ENCODE data around the gene RBM10. TPM values are rescaled to one million over a fixed set of nuclear protein-coding genes. Genes with fewer than 3 reads are reported as not detected.

The RBM10 gene
- total RNA-seq, 1 experiment from 2014 or later, result 56.9 TPM

DNA sequence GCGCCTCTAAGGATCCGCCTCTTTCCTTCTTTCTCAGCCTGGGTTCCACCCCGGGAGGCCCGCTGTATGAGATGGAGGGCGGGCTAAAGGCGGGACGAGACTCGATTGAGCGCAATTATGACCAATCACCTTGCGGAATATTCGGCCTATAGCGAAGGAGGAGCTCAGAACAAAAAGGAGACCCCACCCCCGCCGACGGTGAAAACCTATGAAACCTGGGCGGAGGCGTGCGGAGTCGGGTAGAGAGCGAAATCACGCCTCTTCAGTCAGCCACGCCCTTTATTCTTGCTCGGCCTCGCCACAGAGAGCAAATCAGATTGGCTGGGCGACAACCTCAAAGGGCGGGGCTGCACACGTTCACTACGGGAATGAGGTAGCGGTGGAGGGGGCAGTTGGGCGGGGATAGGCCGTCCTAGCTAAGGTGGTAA lies 72.8 kb downstream of the RBM10 start:
- CTCF ChIA-PET, result interaction anchor here (0.8 to 1.3 kb wide), 2 partner anchors 73 to 167 kb away, joined by 4 to 7 read pairs; partner anchors contain the start of genes NDUFB11 and RBM10
- Histone ChIP-seq H3K27me3 (ENCODE audit: insufficient read depth, low read length) (no peaks in the 10 kb centered on the region), H3K9me2 (ENCODE audit: insufficient read depth) (no peaks in the 10 kb centered on the region), H3K79me2 (ENCODE audit: insufficient read depth, low read length) (peaks cover 41% of the 10 kb centered on the region), H3K9me3 (ENCODE audit: control insufficient read depth in 1 of 2, insufficient read depth in 1 of 2, low read depth in 1 of 2, low read length in 2 of 2) (no peaks in the 10 kb centered on the region), H3K4me2 (ENCODE audit: low read length) (peak overlapping the region; percentile 85), H2AFZ (ENCODE audit: low read depth, low read length, poor library complexity, severe bottlenecking) (no peak overlapping the region), H3K9ac (ENCODE audit: low read length) (peak overlapping the region; percentile 93), H3K4me3 (replicated peaks in 1 of 2; ENCODE audit: low read depth in 1 of 2, low read length in 2 of 2) (peak overlapping the region; percentile 73 to 82), H3K27ac (ENCODE audit: low read depth, low read length) (peak overlapping the region; percentile 95), H3K4me1 (ENCODE audit: control insufficient read depth in 1 of 2, insufficient read depth in 2 of 2, low read length in 2 of 2) (peaks cover 6 to 20% of the 10 kb centered on the region in 2 experiments; a peak in 3 of 4 replicates), H3K36me3 (ENCODE audit: control insufficient read depth in 1 of 2, insufficient read depth in 2 of 2, low read length in 2 of 2) (peaks cover 3 to 7% of the 10 kb centered on the region in 2 experiments; a peak in 2 of 4 replicates), H4K20me1 (ENCODE audit: insufficient read depth) (no peaks in the 10 kb centered on the region)
- intact Hi-C loops (cut with micrococcal nuclease), result loop anchor here (2.0 to 5.0 kb wide), 3 partner anchors 15 to 167 kb away; partner anchors contain the start of gene USP11
- TF ChIP-seq TCF7L2 (IDR thresholded peaks at IDR 0.05; ENCODE audit: borderline replicate concordance, extremely low read depth, insufficient read depth, insufficient read length) (peak; percentile 29), ZNF274 (IDR thresholded peaks at IDR 0.05; ENCODE audit: low read depth, low read length) (no peak)
- TF ChIP-seq, protein P1, sequence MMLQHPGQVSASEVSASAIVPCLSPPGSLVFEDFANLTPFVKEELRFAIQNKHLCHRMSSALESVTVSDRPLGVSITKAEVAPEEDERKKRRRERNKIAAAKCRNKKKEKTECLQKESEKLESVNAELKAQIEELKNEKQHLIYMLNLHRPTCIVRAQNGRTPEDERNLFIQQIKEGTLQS (IDR thresholded peaks at IDR 0.05), result no peak
- POLR2A ChIA-PET, result interaction anchor here (0.7 to 1.0 kb wide), 4 partner anchors 15 to 166 kb away, joined by 3 to 13 read pairs (median 4); partner anchors contain the start of gene USP11
- RAD21 ChIA-PET (ENCODE audit: low non-redundant PET in 1 of 2, low total read pairs in 2 of 2, uncharacterized antibody in 2 of 2, unreplicated experiment in 2 of 2), result interaction anchor here in 1 of 2 experiments (1.3 kb wide), 1 partner anchor 15 kb away, joined by 3 read pairs; the partner anchor contains the start of gene USP11
- ATAC-seq, result peak; percentile 86
- BruUV-seq (replicated peaks), result no TSS peak
- DNase-seq (ENCODE audit: low read depth, low spot score), result peak; percentile 95

DNA sequence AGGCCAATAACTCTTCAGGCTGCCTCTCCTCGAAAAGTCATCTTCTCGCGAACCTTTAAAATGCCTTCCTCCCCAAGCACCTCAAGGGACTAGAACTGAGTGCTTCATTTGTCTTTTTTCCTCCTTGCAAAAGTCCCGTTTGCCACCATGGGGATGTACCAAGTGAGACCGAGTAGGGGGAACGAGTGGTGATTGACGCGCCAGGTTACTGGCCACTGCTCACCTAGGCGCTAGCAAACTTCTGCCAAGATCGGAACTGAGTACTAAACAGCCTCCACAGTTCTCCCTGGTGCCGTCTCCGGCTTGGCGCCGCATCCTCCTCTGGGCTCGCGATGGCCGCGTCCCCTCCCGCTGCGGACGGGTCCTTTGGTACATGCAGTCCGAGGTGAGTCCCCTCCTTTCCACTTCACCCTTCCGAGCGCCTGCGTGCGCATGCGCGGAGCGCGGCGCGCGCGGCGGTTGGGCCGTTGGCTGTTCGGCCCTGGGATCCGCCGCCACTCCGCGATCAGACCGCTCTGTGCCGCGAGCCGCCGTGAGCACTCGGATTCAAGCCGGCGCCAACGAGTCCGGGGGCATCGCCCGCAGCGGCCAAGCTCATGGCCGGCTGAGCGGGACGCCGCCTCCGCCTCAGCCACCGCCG lies 73.4 kb downstream of the RBM10 start, which contains the start of gene CDK16:
CDK16 (plus strand) TSS at position 402 of the 640 bp plus-strand sequence. CDS start 4,877 bp downstream, outside the sequence.
- peak within 1 kb of the TSS; percentile 95 for H3K27ac ChIP-seq (ENCODE audit: low read depth, low read length)
- BruUV-seq (replicated peaks), result no TSS peak
- ChIA-PET POLR2A (interaction anchor here (0.7 to 1.0 kb wide), 4 partner anchors 15 to 166 kb away, joined by 3 to 13 read pairs (median 4); partner anchors contain the start of gene USP11), RAD21 (ENCODE audit: low non-redundant PET in 1 of 2, low total read pairs in 2 of 2, uncharacterized antibody in 2 of 2, unreplicated experiment in 2 of 2) (interaction anchor here in 1 of 2 experiments (1.3 kb wide), 1 partner anchor 15 kb away, joined by 3 read pairs; the partner anchor contains the start of gene USP11), CTCF (interaction anchor here (0.8 to 1.3 kb wide), 2 partner anchors 73 to 166 kb away, joined by 4 to 7 read pairs; partner anchors contain the start of genes NDUFB11 and RBM10)
- no peaks in the 10 kb centered on the region for H4K20me1 ChIP-seq (ENCODE audit: insufficient read depth)
- H3K27me3 ChIP-seq (ENCODE audit: insufficient read depth, low read length), result no peaks in the 10 kb centered on the region
- DNase-seq (ENCODE audit: low read depth, low spot score) (peak; percentile 45), ATAC-seq (peak; percentile 63)
- H3K9ac ChIP-seq (ENCODE audit: low read length), result peak within 1 kb of the TSS; percentile 93
- no peaks in the 10 kb centered on the region for H3K9me2 ChIP-seq (ENCODE audit: insufficient read depth)
- TF ChIP-seq ZBTB33 (IDR thresholded peaks at IDR 0.05; ENCODE audit: extremely low read depth, insufficient replicate concordance, low read length) (no peak), YY1 (IDR thresholded peaks at IDR 0.05; ENCODE audit: extremely low read depth, insufficient replicate concordance, low read depth, low read length) (no peak), POLR2A (IDR thresholded peaks at IDR 0.05; ENCODE audit: borderline replicate concordance, extremely low read depth, insufficient read depth, insufficient read length) (peak; percentile 68), CTCF (IDR thresholded peaks at IDR 0.05 in 2 of 3, conservative IDR thresholded peaks at IDR 0.05 in 1 of 3; ENCODE audit: borderline replicate concordance in 1 of 3, insufficient read depth in 1 of 3, low read depth in 2 of 3, low read length in 2 of 3) (no peak), EGR1 (IDR thresholded peaks at IDR 0.05; ENCODE audit: low read depth) (no peak), SRF (IDR thresholded peaks at IDR 0.05; ENCODE audit: low read depth) (no peak), POLR2AphosphoS5 (IDR thresholded peaks at IDR 0.05; ENCODE audit: low read depth, low read length) (peak; percentile 76), TCF7L2 (IDR thresholded peaks at IDR 0.05; ENCODE audit: borderline replicate concordance, extremely low read depth, insufficient read depth, insufficient read length) (peak; percentile 7), ZNF274 (IDR thresholded peaks at IDR 0.05; ENCODE audit: low read depth, low read length) (no peak)
- TF ChIP-seq, protein P1 (IDR thresholded peaks at IDR 0.05), result no peak
- peaks cover 6 to 20% of the 10 kb centered on the region in 2 experiments; a peak in 3 of 4 replicates for H3K4me1 ChIP-seq (ENCODE audit: control insufficient read depth in 1 of 2, insufficient read depth in 2 of 2, low read length in 2 of 2)
- peak within 1 kb of the TSS; percentile 85 for H3K4me2 ChIP-seq (ENCODE audit: low read length)
- peaks cover 45% of the 10 kb centered on the region for H3K79me2 ChIP-seq (ENCODE audit: insufficient read depth, low read length)
- no peaks in the 10 kb centered on the region for H3K9me3 ChIP-seq (ENCODE audit: control insufficient read depth in 1 of 2, insufficient read depth in 1 of 2, low read depth in 1 of 2, low read length in 2 of 2)
- H2AFZ ChIP-seq (ENCODE audit: low read depth, low read length, poor library complexity, severe bottlenecking), result no peak within 1 kb of the TSS
- H3K4me3 ChIP-seq (replicated peaks in 1 of 2; ENCODE audit: low read depth in 1 of 2, low read length in 2 of 2), result peak within 1 kb of the TSS; percentile 73 to 82
- intact Hi-C loops (cut with micrococcal nuclease), result loop anchor here (2.0 to 5.0 kb wide), 2 partner anchors 14 to 94 kb away; partner anchors contain the start of gene USP11
- H3K36me3 ChIP-seq (ENCODE audit: control insufficient read depth in 1 of 2, insufficient read depth in 2 of 2, low read length in 2 of 2), result peaks cover 0 to 10% of the 10 kb centered on the region in 2 experiments; a peak in 2 of 4 replicates
